IPS-18c (cell line): ENCODE results near the gene ALG1.
"Not testable (repeated sequence)": the region's sequence is repeated elsewhere in the genome, so short reads cannot be mapped to it uniquely, and the experiment has no call there.

Source experiments
- H3K4me3 ChIP-seq: 2 replicates; pipeline ENCODE4 v1.7.0; 2013; ENCODE audit warnings: low read depth, mild to moderate bottlenecking, low read length, moderate library complexity; ENCODE audit not compliant: insufficient read depth
- H3K9me3 ChIP-seq: one replicate; pipeline ENCODE4 v1.6.1; 2013; ENCODE audit warnings: mild to moderate bottlenecking, low read length, moderate library complexity; ENCODE audit not compliant: control insufficient read depth, insufficient read depth

ALG1 gene

GRCh38 chr16:5041600-5042133, 30.0 kb upstream of the ALG1 start:
- Histone ChIP-seq H3K4me3 (no peak overlapping the region), H3K9me3 (no peaks in the 10 kb centered on the region)

DNA sequence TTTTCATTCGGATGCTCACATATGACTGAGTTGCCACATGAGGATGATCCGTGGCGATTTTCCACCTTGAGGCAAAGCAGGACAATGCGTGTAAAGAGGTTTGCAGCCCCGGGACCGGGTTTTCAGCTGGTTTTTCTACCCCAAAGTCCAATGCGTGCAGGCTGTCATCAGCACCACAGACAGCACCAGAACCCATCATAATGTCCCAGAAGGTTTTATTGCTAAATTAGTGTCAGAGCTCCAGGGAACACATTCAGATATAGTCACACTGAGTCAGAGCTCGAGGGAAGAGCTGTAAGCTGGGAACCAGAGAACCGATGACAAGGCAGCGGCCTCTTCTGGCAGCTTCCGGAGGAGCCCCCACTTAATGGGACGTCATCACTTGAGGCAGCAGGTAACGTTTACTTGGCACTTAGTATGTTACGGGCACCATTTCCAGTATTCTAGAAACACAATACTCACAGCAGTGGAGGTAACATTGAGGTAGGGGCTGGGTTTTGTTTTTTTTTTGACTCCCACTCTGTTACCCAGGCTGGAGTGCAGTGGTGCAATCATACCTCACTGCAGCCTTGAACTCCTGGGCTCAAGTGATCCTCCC, 29.0 kb upstream of the ALG1 start:
- no peak overlapping the region for H3K4me3 ChIP-seq

DNA sequence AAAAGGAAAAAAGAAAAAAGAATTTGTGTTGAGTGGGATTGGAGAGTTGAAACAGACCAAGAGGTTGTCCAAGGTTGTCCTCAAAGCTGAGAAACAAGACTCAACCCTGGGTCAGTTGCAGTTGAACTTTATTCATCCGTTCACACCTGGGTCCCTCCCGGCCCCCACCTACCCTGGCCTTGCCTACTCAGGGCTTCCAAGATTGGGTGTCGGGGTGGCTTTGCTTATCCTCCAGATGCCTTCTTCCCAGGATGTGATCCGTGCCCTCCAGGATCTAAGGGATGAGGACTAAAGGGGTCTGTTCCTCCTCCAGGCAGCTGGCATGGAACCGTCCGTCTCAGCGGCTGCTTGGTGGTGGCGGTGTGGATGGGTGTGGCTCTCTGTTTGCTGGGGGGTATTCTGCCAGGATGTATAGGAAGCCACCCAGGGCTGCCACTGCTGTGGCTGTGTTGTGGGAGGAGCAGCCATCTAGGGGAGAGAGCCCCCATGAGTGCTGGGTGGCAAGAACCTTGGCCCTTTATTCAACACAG, 27.6 kb upstream of the ALG1 start:
- no peak overlapping the region for H3K4me3 ChIP-seq
- no peaks in the 10 kb centered on the region for H3K9me3 ChIP-seq

More for the DNA sequence above, 29.0 kb upstream of the ALG1 start:
- no peaks in the 10 kb centered on the region for H3K9me3 ChIP-seq

GRCh38 chr16:5044581-5044980, 27.1 kb upstream of the ALG1 start:
- H3K4me3 ChIP-seq, H3K9me3 ChIP-seq: not testable (repeated sequence)

GRCh38 chr16:5045499-5046115, 26.0 kb upstream of the ALG1 start:
- H3K9me3 ChIP-seq: no peaks in the 10 kb centered on the region
- H3K4me3 ChIP-seq: no peak overlapping the region

- Histone ChIP-seq H3K9me3 (no peaks in the 10 kb centered on the region), H3K4me3 (no peak overlapping the region)
Observed at GRCh38 chr16:5046914-5047313, 24.7 kb upstream of the ALG1 start.

DNA sequence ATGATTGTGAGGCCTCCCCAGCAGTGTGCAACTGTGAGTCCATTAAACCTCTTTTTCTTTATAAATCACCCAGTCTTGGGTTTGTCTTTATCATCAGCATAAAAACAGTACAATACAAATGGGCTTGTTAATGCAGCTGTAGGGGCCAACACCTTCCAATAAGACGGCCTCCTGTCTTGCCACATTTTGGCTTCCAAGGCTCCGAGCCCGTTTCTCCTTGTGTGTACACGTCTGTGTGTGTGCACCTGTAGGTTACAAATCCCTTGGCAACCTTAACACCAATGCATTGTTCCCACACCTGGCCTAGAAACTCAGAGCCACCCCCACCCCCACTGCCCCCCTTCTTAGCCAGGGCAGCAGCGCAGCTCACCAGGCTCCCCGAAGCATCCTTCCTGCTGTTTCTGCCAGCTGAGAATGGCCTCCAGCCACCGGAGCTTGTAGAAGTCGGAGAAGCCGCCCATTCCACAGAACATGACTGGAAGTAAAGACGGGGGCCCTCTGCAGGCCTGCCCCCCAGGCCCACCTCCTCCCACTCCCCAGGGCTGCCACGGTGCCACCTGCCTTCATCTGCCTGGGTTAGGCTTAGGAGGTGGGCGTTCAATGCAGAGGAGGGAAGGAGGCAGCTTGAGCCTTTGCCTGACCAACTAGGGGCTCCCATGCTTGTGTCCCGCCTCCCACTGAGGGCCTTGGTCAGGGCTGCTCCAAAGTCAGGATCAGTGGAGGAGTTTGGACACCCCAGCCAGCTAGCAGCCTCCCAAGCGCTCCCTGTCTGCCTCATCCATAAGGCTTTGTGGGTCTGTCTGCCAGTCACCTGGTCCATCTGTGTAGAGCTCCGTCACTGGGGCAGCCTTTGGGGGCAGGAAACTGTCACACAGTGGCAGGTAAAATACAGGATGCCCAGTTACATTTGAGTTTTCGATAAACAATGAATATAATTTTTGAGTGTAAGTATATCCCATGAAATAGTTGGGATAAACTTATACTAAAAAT, 16.5 kb upstream of the ALG1 start:
- no peak overlapping the region for H3K4me3 ChIP-seq
- H3K9me3 ChIP-seq: no peaks in the 10 kb centered on the region

DNA sequence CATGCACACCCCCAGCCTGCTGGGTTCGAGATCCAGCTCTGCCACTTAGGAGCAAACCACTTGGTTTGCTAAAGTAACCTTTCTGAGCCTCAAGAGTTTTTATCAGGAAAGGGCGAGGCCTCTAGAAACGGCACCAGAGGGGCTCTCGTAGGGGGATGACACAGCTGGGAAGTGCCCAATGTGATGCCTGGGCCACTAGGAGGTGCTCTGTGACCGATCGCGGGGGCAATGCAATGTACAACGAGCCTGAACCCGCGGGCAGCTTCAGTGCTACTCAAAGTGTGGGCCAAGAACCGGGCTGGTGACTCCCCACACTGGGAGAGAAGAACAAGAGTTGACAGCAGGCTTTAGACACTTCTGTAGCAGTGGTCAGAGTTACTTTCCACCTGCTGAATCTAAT, 15.3 kb upstream of the ALG1 start:
- H3K4me3 ChIP-seq: no peak overlapping the region
- H3K9me3 ChIP-seq: no peaks in the 10 kb centered on the region

DNA sequence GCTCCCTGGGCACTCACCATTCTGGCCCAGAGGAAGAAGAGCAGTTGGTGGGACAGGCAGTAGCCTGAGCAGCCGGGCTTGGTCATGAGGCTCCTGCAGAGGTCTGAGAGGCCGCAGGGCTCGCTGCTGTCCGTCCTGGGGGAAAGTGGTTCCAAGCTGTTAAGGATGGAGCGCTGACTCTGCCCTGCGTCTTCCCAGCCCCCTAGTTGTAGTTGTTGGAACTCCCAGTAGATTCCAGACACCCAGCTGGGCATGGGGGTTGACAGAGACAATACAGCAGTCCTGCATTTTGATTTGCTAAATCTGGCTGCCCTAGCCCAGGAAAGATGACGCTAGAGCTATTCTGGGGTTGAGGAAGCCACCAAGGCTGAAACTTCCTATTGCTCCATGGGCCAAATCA, 13.2 kb upstream of the ALG1 start:
- 0 out of 2 replicates have a peak overlapping the region, but pooled peaks have one; percentile 1 for H3K4me3 ChIP-seq

GRCh38 chr16:5059386-5060072, 12.1 kb upstream of the ALG1 start:
- no peaks in the 10 kb centered on the region for H3K9me3 ChIP-seq
- H3K4me3 ChIP-seq: no peak overlapping the region; the same call in 1 of the 2 replicates

More for the DNA sequence above, 13.2 kb upstream of the ALG1 start:
- no peaks in the 10 kb centered on the region for H3K9me3 ChIP-seq

- no peak overlapping the region for H3K4me3 ChIP-seq
- H3K9me3 ChIP-seq: no peaks in the 10 kb centered on the region
Observed at GRCh38 chr16:5060073-5060641, 11.5 kb upstream of the ALG1 start.

DNA sequence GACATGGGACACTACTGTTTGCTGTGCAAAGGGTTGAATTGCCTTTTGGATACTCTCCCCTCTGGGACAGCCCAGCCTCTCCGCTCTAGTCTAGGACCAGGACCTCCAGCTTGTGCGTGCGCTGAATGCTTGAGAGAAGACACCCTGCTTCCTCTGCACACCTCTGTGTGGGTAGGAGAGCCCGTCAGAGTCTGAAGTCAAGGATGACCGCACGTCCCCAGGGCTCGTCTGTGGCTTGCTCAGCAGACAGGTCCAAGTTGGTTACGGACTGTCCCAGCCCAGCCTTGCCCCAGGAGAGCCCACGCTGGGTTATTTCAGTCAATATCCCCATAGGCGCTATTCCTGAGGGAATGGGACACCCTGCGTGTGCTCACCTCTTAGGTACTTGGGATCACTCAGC, 9.6 kb upstream of the ALG1 start:
- H3K9me3 ChIP-seq: no peaks in the 10 kb centered on the region

GRCh38 chr16:5062790-5063765, 8.6 kb upstream of the ALG1 start:
- no peaks in the 10 kb centered on the region for H3K9me3 ChIP-seq

More for the DNA sequence above, 9.6 kb upstream of the ALG1 start:
- H3K4me3 ChIP-seq: no peak overlapping the region

GRCh38 chr16:5064915-5065314, 6.7 kb upstream of the ALG1 start:
- Histone ChIP-seq H3K9me3 (no peaks in the 10 kb centered on the region), H3K4me3 (no peak overlapping the region)

More at GRCh38 chr16:5062790-5063765, 8.6 kb upstream of the ALG1 start:
- H3K4me3 ChIP-seq: no peak overlapping the region

DNA sequence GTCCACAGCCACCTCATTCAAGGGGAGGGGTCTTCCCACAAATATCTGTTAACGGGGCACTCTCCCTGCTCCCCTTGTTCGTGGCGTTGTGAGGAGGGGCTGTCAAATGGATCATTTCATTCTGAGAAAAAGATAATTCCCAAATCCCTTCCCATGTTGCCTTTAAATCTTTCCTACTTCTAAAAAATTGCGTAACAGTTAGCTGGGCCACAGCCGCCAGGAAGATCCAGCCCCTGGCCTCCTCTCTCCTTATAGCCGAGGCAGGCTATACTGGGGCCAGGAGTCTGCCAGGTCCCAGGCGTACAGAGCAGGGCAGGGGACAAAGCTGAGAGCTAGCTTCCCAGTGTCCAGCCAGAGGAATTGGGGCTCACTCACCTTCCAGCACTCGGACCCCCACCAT, 6.3 kb upstream of the ALG1 start:
- Histone ChIP-seq H3K9me3 (no peaks in the 10 kb centered on the region), H3K4me3 (no peak overlapping the region)

DNA sequence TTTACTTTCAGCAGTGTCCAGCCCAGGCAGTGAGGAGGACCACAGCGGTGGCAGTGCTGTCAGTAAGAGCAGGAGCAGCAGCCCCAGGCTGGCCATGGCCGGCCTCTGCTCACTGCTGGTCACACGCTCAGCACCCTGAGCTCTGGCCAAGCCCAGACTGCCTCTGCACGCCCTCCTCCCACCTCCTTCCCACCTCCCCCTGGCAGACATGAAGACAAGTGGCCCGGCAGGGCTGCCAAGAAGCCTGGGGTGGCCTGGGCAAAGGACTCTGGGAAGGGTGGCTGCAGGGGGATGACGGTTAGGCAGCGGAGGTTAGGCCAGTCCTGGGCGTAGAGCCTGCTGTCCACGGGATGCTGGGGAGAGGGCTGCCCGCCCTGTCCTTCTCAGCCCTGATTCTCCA, 5.8 kb upstream of the ALG1 start, which contains the start of gene C16orf89:
C16orf89 (minus strand) TSS at position 144 of the 400 bp plus-strand sequence; CDS start at position 96, 48 bp downstream.
- H3K9me3 ChIP-seq: no peaks in the 10 kb centered on the region
- H3K4me3 ChIP-seq: no peak within 1 kb of the TSS
